Progenitor cell of endocrine pancreas (in vitro differentiated cells): ENCODE results near the gene SEMA7A. TPM values are rescaled to one million over a fixed set of nuclear protein-coding genes. Genes with fewer than 3 reads are reported as not detected.
A peak's percentile ranks its signal among the peaks of the same experiment; 100 is the strongest.

Source experiments
- DNase-seq: peaks from one replicate; pipeline ENCODE4 v3.0.0; 2021; ENCODE audit warnings: low spot score; ENCODE audit not compliant: unreplicated experiment
- H3K27ac Mint-ChIP-seq: 2 replicates; pipeline ENCODE4 v1.8.0; 2021; ENCODE audit warnings: mild to moderate bottlenecking, moderate library complexity, mixed read lengths
- H3K27me3 Mint-ChIP-seq: 2 replicates; pipeline ENCODE4 v1.8.0; 2021; ENCODE audit warnings: mixed read lengths
- H3K36me3 Mint-ChIP-seq: 2 replicates; pipeline ENCODE4 v1.8.0; 2022; ENCODE audit warnings: mixed read lengths; ENCODE audit not compliant: insufficient read depth
- H3K4me1 Mint-ChIP-seq: 2 replicates; pipeline ENCODE4 v1.8.0; 2021; ENCODE audit warnings: low read depth, mixed read lengths
- H3K4me3 Mint-ChIP-seq: 2 replicates; pipeline ENCODE4 v1.8.0; 2021; ENCODE audit warnings: low read depth, mild to moderate bottlenecking, moderate library complexity, mixed read lengths
- H3K9me3 Mint-ChIP-seq: 2 replicates; pipeline ENCODE4 v1.8.0; 2021; ENCODE audit warnings: low read depth, mixed read lengths
- CTCF ChIP-seq: fragments of 200-600 bp; sonication (generic); IDR thresholded peaks from one replicate; pipeline ENCODE4 v1.5.0; 2021; ENCODE audit warnings: antibody characterized with exemption, mild to moderate bottlenecking; ENCODE audit not compliant: unreplicated experiment
- total RNA-seq: library from RNA; stranded (reverse); gene quantifications from 2 replicates; pipeline ENCODE4 v1.2.1, GENCODE V29; 2021

SEMA7A gene
- total RNA-seq, 1 donor from 2014 or later: 1.9 TPM

- H3K4me1 Mint-ChIP-seq: peaks cover 6% of the 10 kb centered on the region
Observed at GRCh38 chr15:74394090-74394846, 39.5 kb downstream of the SEMA7A start.

GRCh38 chr15:74393423-74393822 lies 40.3 kb downstream of the SEMA7A start:
- H3K4me3 Mint-ChIP-seq: no peak overlapping the region
- H3K4me1 Mint-ChIP-seq: peaks cover 6% of the 10 kb centered on the region
- H3K27ac Mint-ChIP-seq: no peak overlapping the region
- TF ChIP-seq CTCF: no peak
- H3K9me3 Mint-ChIP-seq: no peaks in the 10 kb centered on the region
- H3K36me3 Mint-ChIP-seq: no peaks in the 10 kb centered on the region
- no peak for DNase-seq
- peaks cover 30% of the 10 kb centered on the region for H3K27me3 Mint-ChIP-seq

More at GRCh38 chr15:74394090-74394846, 39.5 kb downstream of the SEMA7A start:
- H3K36me3 Mint-ChIP-seq: no peaks in the 10 kb centered on the region
- no peaks in the 10 kb centered on the region for H3K9me3 Mint-ChIP-seq
- H3K27me3 Mint-ChIP-seq: peaks cover 30% of the 10 kb centered on the region
- TF ChIP-seq CTCF: no peak
- no peak for DNase-seq
- H3K27ac Mint-ChIP-seq: peak overlapping the region; percentile 17
- no peak overlapping the region for H3K4me3 Mint-ChIP-seq

- TF ChIP-seq CTCF: no peak
- Mint-ChIP-seq H3K4me3 (no peak overlapping the region), H3K27me3 (peaks cover 30% of the 10 kb centered on the region), H3K4me1 (peaks cover 6% of the 10 kb centered on the region), H3K36me3 (no peaks in the 10 kb centered on the region), H3K9me3 (no peaks in the 10 kb centered on the region), H3K27ac (no peak overlapping the region)
- DNase-seq: no peak
Observed at GRCh38 chr15:74392902-74393301, 40.9 kb downstream of the SEMA7A start.

GRCh38 chr15:74392451-74392830 lies 41.3 kb downstream of the SEMA7A start:
- peaks cover 30% of the 10 kb centered on the region for H3K27me3 Mint-ChIP-seq
- H3K9me3 Mint-ChIP-seq: no peaks in the 10 kb centered on the region
- TF ChIP-seq CTCF: no peak
- H3K4me3 Mint-ChIP-seq: no peak overlapping the region
- peaks cover 6% of the 10 kb centered on the region for H3K4me1 Mint-ChIP-seq
- H3K36me3 Mint-ChIP-seq: no peaks in the 10 kb centered on the region
- no peak for DNase-seq
- no peak overlapping the region for H3K27ac Mint-ChIP-seq

GRCh38 chr15:74391582-74392450 lies 41.9 kb downstream of the SEMA7A start:
- Mint-ChIP-seq H3K4me1 (peaks cover 6% of the 10 kb centered on the region), H3K27me3 (peaks cover 30% of the 10 kb centered on the region), H3K36me3 (no peaks in the 10 kb centered on the region), H3K9me3 (no peaks in the 10 kb centered on the region), H3K27ac (peak overlapping the region; percentile 83), H3K4me3 (no peak overlapping the region)
- TF ChIP-seq CTCF: no peak
- DNase-seq: no peak
